Measurements from ENCODE around the gene GSTO2. TPM values are rescaled to one million over a fixed set of nuclear protein-coding genes. Genes with fewer than 3 reads are reported as not detected.
A peak's percentile ranks its signal among the peaks of the same experiment; 100 is the strongest.

The GSTO2 gene
- total and polyA plus RNA-seq, 10 of the 15 experiments (the other 5 are each of a cell fraction or from before 2014, with no cell fraction given) = 0.16 to 0.86 (median 0.46) TPM

GRCh38 chr10:104231784-104232612 lies 37.0 kb upstream of the GSTO2 start, which contains the start of gene CFAP43:
CFAP43 (minus strand) TSS chr10:104232364; CDS start chr10:104232246, 118 bp downstream.
- FAIRE-seq = peak; percentile 98
- Histone ChIP-seq H3K9me3 (replicated peaks; ENCODE audit: control insufficient read depth, insufficient read depth, low read length) (no peaks in the 10 kb centered on the region), H4K20me1 (ENCODE audit: control insufficient read depth, insufficient read depth) (no peaks in the 10 kb centered on the region), H3K27me3 (replicated peaks in 1 of 2; ENCODE audit: control insufficient read depth in 2 of 2, insufficient read depth in 2 of 2, low read length in 1 of 2) (no peaks in the 10 kb centered on the region), H2AFZ (ENCODE audit: control insufficient read depth, low read depth, low read length) (peak within 1 kb of the TSS; percentile 82), H3K36me3 (ENCODE audit: control insufficient read depth in 2 of 2, insufficient read depth in 2 of 2, low read length in 1 of 2) (no peaks in the 10 kb centered on the region), H3K4me1 (ENCODE audit: control insufficient read depth, insufficient read depth, low read length) (no peaks in the 10 kb centered on the region), H3K4me3 (peak within 1 kb of the TSS; percentile 46), H3K79me2 (ENCODE audit: control insufficient read depth, insufficient read depth, low read length) (no peaks in the 10 kb centered on the region), H3K27ac (ENCODE audit: control insufficient read depth, insufficient read depth) (no peak within 1 kb of the TSS), H3K4me2 (ENCODE audit: control insufficient read depth, insufficient read depth) (peak within 1 kb of the TSS; percentile 99), H3K9ac (ENCODE audit: control insufficient read depth, insufficient read depth, low read length) (peak within 1 kb of the TSS; percentile 58; the same call in 1 of the 2 replicates)
- ChIA-PET SMC1A (ENCODE audit: uncharacterized antibody, unreplicated experiment) (interaction anchor here (0.6 kb wide), 1 partner anchor 67 kb away, joined by 3 read pairs; no protein-coding TSS in a partner anchor), POLR2A (interaction anchor here (1.4 kb wide), 1 partner anchor 23 kb away, joined by 4 read pairs; the partner anchor contains the start of gene GSTO1), CTCF (interaction anchor here (1.4 to 1.6 kb wide), 2 partner anchors 35 to 43 kb away, joined by 3 to 4 read pairs; no protein-coding TSS in a partner anchor), RAD21 (ENCODE audit: unreplicated experiment) (no interaction called here)
- in situ Hi-C loops (cut with MboI) = no loop called here
- DNase-seq (ENCODE audit: low read depth, low spot score) = peak; percentile 75
- intact Hi-C loops (cut with micrococcal nuclease; ENCODE audit: unreplicated experiment) = no loop called here
- peak; percentile 100 for ATAC-seq
- WGBS (ENCODE audit: insufficient coverage, insufficient replicate concordance, low lambda C conversion rate, missing lambda C conversion rate) = 6% methylated on average over 38 of the region's 60 CpGs
- no TSS peak for BruUV-seq (replicated peaks)
- TF ChIP-seq PKNOX1 (IDR thresholded peaks at IDR 0.05) (no peak), CREB1 (IDR thresholded peaks at IDR 0.05; ENCODE audit: low read depth) (peak; percentile 44; the same call in 1 of the 2 replicates), MTA3 (IDR thresholded peaks at IDR 0.05; ENCODE audit: borderline replicate concordance, low read length) (no peak), TARDBP (IDR thresholded peaks at IDR 0.05; ENCODE audit: borderline replicate concordance) (no peak), IRF5 (IDR thresholded peaks at IDR 0.05; ENCODE audit: borderline replicate concordance) (no peak), ZBED1 (IDR thresholded peaks at IDR 0.05; ENCODE audit: borderline replicate concordance) (no peak), SMAD1 (IDR thresholded peaks at IDR 0.05; ENCODE audit: low read depth, partially characterized antibody) (no peak), SRF (IDR thresholded peaks at IDR 0.05; ENCODE audit: low read depth in 2 of 2, low read length in 2 of 2) (no peak), RBBP5 (conservative IDR thresholded peaks at IDR 0.05) (no peak), IKZF2 (IDR thresholded peaks at IDR 0.05) (no peak), CREM (IDR thresholded peaks at IDR 0.05; ENCODE audit: low read depth) (peak; percentile 45; the same call in 1 of the 2 replicates), HDGF (IDR thresholded peaks at IDR 0.05) (0 out of 2 replicates have a peak, but pooled peaks have one; percentile 7), TCF3 (IDR thresholded peaks at IDR 0.05; ENCODE audit: borderline replicate concordance, insufficient read depth, low read depth, low read length) (no peak), BHLHE40 (IDR thresholded peaks at IDR 0.05; ENCODE audit: borderline replicate concordance in 1 of 2, low read depth in 2 of 2, low read length in 1 of 2) (peak in 1 of 2 experiments; percentile 48; a peak in 1 of 4 replicates), SKIL (IDR thresholded peaks at IDR 0.05; ENCODE audit: low read depth, poor library complexity, severe bottlenecking) (no peak), ATF2 (IDR thresholded peaks at IDR 0.05; ENCODE audit: low read length) (no peak)

Measured in GM12878 (cell line).